Mucosa of descending colon (tissue), 3 donors: Measurements from ENCODE around the gene OTOP2. TPM values are rescaled to one million over a fixed set of nuclear protein-coding genes. Genes with fewer than 3 reads are reported as not detected.
A peak's percentile ranks its signal among the peaks of the same experiment; 100 is the strongest.
"Not testable (repeated sequence)": the region's sequence is repeated elsewhere in the genome, so short reads cannot be mapped to it uniquely, and the experiment has no call there.

Source experiments
- ATAC-seq: fragments of 200-7000 bp; cut with Tn5 transposase; one replicate; pipeline ENCODE4 v1.9.1; 2020; ENCODE audit warnings: mild to moderate bottlenecking, moderate library complexity
- DNase-seq, 3 donors: peaks; one replicate each; pipeline ENCODE4 v3.0.0-alpha.2; 2020
- H3K36me3 ChIP-seq: fragments of 200-600 bp; one replicate; pipeline ENCODE4 v1.8.0; 2021; ENCODE audit warnings: low read depth, mild to moderate bottlenecking
- H3K4me1 ChIP-seq: fragments of 200-600 bp; one replicate; pipeline ENCODE4 v1.8.0; 2021; ENCODE audit warnings: low read depth, mild to moderate bottlenecking
- H3K4me3 ChIP-seq: fragments of 200-600 bp; one replicate; pipeline ENCODE4 v1.8.0; 2021; ENCODE audit warnings: mild to moderate bottlenecking
- H3K9me3 ChIP-seq: fragments of 200-600 bp; one replicate; pipeline ENCODE4 v1.8.0; 2021; ENCODE audit warnings: mild to moderate bottlenecking
- intact Hi-C, 2 donors: fragments of 100-400 bp; cut with DNase I in 1 of 2; cut with micrococcal nuclease in 1 of 2; formaldehyde crosslinking; loops; one replicate each; pipeline versions ENCODE4 v1.11.0 to v1.11.1; 2022; cut with DNase I, micrococcal nuclease
- total RNA-seq, 3 donors: library from RNA; stranded (reverse); fragmentation: NEBNext Ultra II Directional in 2 of 3; extraction: Animal tissue kit (Norgen Biotek cat#: 25700) in 2 of 3; gene quantifications; one replicate each; pipeline versions ENCODE4 v1.2.1 to v1.2.4, GENCODE V29; 2021 to 2023
- TF ChIP-seq, protein P1 (sequence below): fragments of 200-600 bp; IDR thresholded peaks from one replicate; pipeline ENCODE4 v1.8.0; 2022; ENCODE audit warnings: antibody characterized with exemption, mild to moderate bottlenecking
- donor health status: DM: no; HTN: no; CAD: no; lungs with moderate emphysema.
- donor health status: DM: no; HTN: no; CAD: no.
- donor health status: DM: no; HTN: yes; CAD: no.

The OTOP2 gene
- total RNA-seq, 3 donors from 2014 or later = 15.3 to 135 (median 54.0) TPM

DNA sequence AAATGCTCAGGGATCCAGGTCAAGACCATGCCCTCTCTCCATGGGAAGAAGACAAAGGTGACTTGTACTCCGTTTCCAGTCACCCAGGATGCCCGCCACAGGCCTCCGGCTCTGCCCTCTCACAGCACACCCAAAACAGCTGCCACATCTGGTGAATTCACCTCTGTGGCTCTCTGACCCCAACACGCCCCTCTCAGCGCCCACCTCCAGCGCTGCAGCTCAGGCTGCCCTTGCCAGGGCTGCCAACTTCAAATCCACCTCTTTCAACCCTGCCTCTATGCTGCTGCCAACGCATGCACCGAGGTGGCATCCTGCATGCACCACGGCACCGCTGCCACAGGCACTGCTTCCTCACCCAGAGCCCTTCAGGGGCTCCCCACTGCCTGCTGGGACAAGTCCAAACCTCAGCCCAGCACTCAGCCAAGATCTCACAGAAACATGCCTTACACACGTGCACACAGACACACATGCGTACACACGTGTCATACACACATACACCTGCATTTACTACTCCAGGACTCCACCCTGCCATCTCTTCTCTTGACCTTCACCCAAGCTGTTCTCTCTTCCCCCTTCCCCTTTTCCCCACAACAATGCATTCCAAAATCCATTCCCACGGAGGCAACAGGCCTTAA, 41.0 kb downstream of the OTOP2 start:
- H3K36me3 ChIP-seq = no peaks in the 10 kb centered on the region
- intact Hi-C loops = no loop called here
- TF ChIP-seq, protein P1, sequence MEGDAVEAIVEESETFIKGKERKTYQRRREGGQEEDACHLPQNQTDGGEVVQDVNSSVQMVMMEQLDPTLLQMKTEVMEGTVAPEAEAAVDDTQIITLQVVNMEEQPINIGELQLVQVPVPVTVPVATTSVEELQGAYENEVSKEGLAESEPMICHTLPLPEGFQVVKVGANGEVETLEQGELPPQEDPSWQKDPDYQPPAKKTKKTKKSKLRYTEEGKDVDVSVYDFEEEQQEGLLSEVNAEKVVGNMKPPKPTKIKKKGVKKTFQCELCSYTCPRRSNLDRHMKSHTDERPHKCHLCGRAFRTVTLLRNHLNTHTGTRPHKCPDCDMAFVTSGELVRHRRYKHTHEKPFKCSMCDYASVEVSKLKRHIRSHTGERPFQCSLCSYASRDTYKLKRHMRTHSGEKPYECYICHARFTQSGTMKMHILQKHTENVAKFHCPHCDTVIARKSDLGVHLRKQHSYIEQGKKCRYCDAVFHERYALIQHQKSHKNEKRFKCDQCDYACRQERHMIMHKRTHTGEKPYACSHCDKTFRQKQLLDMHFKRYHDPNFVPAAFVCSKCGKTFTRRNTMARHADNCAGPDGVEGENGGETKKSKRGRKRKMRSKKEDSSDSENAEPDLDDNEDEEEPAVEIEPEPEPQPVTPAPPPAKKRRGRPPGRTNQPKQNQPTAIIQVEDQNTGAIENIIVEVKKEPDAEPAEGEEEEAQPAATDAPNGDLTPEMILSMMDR = no peak
- peaks cover 6% of the 10 kb centered on the region for H3K4me1 ChIP-seq
- H3K4me3 ChIP-seq = no peak overlapping the region
- DNase-seq (no peak), ATAC-seq (no peak)
- no peaks in the 10 kb centered on the region for H3K9me3 ChIP-seq

DNA sequence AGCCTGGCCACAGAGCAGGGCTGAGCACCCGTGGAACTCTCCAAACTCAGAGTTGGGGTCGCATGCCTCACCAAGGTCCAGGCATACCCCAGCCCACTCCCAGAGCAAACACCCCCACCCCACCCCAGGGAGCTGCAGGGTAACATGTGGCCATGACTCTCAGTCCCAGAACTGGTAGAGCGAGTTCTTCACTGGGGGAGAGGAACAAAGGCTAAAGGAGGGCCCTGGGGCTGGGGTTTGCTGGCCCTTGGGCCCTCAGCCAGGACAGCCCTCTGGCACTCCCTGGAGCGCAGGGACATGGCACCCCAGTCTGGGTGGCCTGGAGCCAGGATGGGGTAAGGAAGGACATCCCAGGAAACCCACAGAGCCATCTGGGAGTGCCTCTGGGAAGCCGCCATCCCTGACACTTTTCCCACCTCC, 44.3 kb downstream of the OTOP2 start:
- H3K9me3 ChIP-seq = no peaks in the 10 kb centered on the region
- no peak overlapping the region for H3K4me3 ChIP-seq
- H3K36me3 ChIP-seq = no peaks in the 10 kb centered on the region
- DNase-seq (peak in 2 of 3 donors; percentile 65 to 70), ATAC-seq (peak; percentile 52)
- TF ChIP-seq, protein P1 = no peak
- peaks cover 14% of the 10 kb centered on the region for H3K4me1 ChIP-seq
- intact Hi-C loops = no loop called here

DNA sequence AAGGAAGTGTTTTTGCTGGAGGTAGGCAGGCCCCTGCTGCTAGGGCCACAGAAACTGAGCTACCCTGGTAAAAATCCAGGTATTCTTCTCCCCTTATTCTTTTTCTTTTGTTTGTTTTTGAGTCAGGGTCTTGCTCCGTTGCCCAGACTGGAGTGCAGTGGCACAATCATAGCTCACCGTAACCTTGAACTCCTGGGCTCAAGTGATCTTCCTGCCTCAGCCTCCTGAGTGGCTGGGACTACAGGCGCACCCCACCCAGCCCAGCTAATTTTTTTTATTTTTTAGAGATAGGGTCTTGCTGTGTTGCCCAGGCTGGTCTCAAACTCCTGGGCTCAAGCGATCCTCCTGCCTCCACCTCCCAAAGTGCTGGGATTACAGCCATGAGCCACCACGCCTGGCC, 45.4 kb downstream of the OTOP2 start:
- ATAC-seq, H3K9me3 ChIP-seq, H3K36me3 ChIP-seq, intact Hi-C loops, DNase-seq, H3K4me3 ChIP-seq: not testable (repeated sequence)
- H3K4me1 ChIP-seq = peaks cover 14% of the 10 kb centered on the region

DNA sequence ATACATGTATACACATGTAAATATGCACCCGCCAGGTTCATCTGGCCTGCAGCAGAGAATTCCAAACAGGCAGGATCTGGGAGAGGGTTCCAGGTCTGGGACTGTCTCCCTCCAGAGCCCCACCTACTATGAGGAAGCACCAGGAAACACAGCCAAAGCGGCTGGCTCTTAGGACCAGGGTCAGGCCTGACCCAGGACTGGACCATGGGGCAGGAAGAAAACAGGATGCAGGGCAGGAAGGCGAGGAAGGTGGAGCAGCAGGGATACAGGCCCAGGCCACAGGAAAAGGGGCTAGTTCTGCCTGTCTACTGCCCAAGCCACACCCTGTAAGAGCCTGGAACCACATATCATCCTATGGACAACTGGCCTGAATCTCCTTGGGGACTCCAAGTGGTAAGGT, 46.3 kb downstream of the OTOP2 start:
- Histone ChIP-seq H3K4me3 (no peak overlapping the region), H3K9me3 (no peaks in the 10 kb centered on the region), H3K36me3 (no peaks in the 10 kb centered on the region), H3K4me1 (peaks cover 14% of the 10 kb centered on the region)
- no peak for ATAC-seq
- DNase-seq = no peak
- TF ChIP-seq, protein P1 = no peak
- intact Hi-C loops = no loop called here

DNA sequence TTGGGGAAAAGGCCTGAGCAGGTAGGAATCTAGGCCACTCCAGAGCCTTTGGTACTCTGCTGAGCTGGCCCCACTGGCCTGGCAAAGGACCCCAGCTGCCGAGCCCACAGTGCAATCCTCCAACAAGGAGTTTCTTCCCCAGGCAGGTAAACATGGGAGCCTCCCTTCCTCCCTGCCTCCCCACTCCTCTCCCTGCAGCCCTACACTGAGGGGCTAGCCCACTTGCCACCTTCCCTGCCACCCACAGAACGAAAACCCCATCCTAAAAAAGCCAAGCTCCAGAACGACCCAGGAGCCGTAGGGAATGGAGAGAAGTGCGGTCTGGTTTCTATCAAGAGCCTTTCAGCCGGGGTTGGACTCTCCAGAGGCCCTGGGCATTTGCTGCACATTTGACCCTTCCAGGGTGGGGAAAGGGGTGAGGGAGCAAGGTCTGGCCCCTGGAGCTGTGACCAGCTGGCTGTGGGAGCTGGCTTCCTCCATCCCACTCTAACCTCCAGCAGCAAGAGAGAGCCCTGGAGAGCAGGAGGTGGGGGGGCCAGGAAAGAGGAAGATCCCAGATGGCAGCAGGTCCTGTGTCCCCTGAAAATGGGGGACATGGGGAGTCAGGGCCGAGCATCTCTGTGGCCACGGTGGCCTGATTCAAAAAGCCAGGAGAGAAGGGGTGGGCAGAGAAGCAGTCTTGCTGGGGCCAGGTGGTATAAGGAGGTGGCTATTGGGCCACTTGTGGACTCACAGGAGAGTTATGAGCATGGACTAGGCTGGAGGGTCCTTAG, 47.2 kb downstream of the OTOP2 start:
- Histone ChIP-seq H3K4me3 (peak overlapping the region; percentile 34), H3K9me3 (no peaks in the 10 kb centered on the region), H3K4me1 (peaks cover 14% of the 10 kb centered on the region), H3K36me3 (no peaks in the 10 kb centered on the region)
- TF ChIP-seq, protein P1 = no peak
- DNase-seq = peak in 1 of 3 donors; percentile 23
- intact Hi-C loops = no loop called here
- no peak for ATAC-seq

DNA sequence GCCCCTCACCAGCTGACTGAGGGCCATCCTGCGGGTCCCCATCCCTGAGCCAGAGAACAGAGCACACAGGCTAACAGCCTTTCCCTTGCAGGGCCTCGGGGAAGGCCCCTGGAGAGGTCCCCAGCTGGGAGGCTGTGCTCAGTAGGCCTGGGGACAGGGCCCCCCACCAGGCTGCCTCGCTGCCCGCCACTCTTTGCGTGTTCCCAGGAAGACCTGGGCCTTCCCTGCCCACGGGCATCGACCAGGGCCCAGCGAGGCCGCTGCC, 47.7 kb downstream of the OTOP2 start:
- intact Hi-C loops = no loop called here
- Histone ChIP-seq H3K36me3 (no peaks in the 10 kb centered on the region), H3K4me3 (peak overlapping the region; percentile 34), H3K4me1 (peaks cover 14% of the 10 kb centered on the region), H3K9me3 (no peaks in the 10 kb centered on the region)
- TF ChIP-seq, protein P1 = no peak
- DNase-seq (no peak), ATAC-seq (no peak)
